WTC11 (cell line): ENCODE data around the gene IL27RA.

Source experiments
- CREB1 ChIP-seq: sonication (generic); formaldehyde crosslinking; IDR thresholded peaks from 2 replicates; pipeline ENCODE4 v1.8.0; 2023; ENCODE audit warnings: mild to moderate bottlenecking, missing genetic modification reagents
- GABPB1 ChIP-seq: sonication (generic); formaldehyde crosslinking; IDR thresholded peaks from 2 replicates; pipeline ENCODE4 v1.8.1; 2023; ENCODE audit warnings: mild to moderate bottlenecking, missing genetic modification reagents
- STAT6 ChIP-seq: sonication (generic); formaldehyde crosslinking; conservative IDR thresholded peaks from 2 replicates; pipeline ENCODE4 v1.8.1; 2023; ENCODE audit warnings: mild to moderate bottlenecking, low read depth, missing genetic modification reagents, moderate library complexity
- TF ChIP-seq, protein P1 (sequence below): fragments of 200-600 bp; IDR thresholded peaks from 2 replicates; pipeline ENCODE4 v1.8.0; 2022; ENCODE audit warnings: antibody characterized with exemption

GRCh38 chr19:14091081-14091812 lies 59.7 kb downstream of the IL27RA start:
- TF ChIP-seq STAT6 (CRISPR knock-in tag) = no peak
- TF ChIP-seq GABPB1 = no peak
- TF ChIP-seq CREB1 = no peak
- TF ChIP-seq, protein P1, sequence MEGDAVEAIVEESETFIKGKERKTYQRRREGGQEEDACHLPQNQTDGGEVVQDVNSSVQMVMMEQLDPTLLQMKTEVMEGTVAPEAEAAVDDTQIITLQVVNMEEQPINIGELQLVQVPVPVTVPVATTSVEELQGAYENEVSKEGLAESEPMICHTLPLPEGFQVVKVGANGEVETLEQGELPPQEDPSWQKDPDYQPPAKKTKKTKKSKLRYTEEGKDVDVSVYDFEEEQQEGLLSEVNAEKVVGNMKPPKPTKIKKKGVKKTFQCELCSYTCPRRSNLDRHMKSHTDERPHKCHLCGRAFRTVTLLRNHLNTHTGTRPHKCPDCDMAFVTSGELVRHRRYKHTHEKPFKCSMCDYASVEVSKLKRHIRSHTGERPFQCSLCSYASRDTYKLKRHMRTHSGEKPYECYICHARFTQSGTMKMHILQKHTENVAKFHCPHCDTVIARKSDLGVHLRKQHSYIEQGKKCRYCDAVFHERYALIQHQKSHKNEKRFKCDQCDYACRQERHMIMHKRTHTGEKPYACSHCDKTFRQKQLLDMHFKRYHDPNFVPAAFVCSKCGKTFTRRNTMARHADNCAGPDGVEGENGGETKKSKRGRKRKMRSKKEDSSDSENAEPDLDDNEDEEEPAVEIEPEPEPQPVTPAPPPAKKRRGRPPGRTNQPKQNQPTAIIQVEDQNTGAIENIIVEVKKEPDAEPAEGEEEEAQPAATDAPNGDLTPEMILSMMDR = no peak
